ENCODE measurements around the gene NHLH2. TPM values are rescaled to one million over a fixed set of nuclear protein-coding genes. Genes with fewer than 3 reads are reported as not detected.

Gene NHLH2
- total RNA-seq, 6 experiments from 2014 or later = not detected

- WGBS (ENCODE audit: insufficient coverage, low coverage, low lambda C conversion rate, missing lambda C conversion rate) = 25% methylated on average over 1 of the region's 1 CpG
- no peak overlapping the region for H3K4me3 ChIP-seq
- ATAC-seq = no peak
- no peak for DNase-seq
- H3K27me3 ChIP-seq = peaks cover 0 to 4% of the 10 kb centered on the region in 2 donors
- no peaks in the 10 kb centered on the region for H3K9me3 ChIP-seq
- no peak for TF ChIP-seq POLR2A (IDR thresholded peaks at IDR 0.05)
- TF ChIP-seq, protein P1, sequence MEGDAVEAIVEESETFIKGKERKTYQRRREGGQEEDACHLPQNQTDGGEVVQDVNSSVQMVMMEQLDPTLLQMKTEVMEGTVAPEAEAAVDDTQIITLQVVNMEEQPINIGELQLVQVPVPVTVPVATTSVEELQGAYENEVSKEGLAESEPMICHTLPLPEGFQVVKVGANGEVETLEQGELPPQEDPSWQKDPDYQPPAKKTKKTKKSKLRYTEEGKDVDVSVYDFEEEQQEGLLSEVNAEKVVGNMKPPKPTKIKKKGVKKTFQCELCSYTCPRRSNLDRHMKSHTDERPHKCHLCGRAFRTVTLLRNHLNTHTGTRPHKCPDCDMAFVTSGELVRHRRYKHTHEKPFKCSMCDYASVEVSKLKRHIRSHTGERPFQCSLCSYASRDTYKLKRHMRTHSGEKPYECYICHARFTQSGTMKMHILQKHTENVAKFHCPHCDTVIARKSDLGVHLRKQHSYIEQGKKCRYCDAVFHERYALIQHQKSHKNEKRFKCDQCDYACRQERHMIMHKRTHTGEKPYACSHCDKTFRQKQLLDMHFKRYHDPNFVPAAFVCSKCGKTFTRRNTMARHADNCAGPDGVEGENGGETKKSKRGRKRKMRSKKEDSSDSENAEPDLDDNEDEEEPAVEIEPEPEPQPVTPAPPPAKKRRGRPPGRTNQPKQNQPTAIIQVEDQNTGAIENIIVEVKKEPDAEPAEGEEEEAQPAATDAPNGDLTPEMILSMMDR (IDR thresholded peaks at IDR 0.05) = no peak
- H3K36me3 ChIP-seq = no peaks in the 10 kb centered on the region
- H3K27ac ChIP-seq = no peak overlapping the region
- H3K4me1 ChIP-seq = no peaks in the 10 kb centered on the region
- intact Hi-C loops (cut with DNase I) = no loop called here
Observed at GRCh38 chr1:115847787-115848186, 6.9 kb upstream of the NHLH2 start.

GRCh38 chr1:115842948-115843347, 2.0 kb upstream of the NHLH2 start:
- peaks cover 0 to 19% (median 3%) of the 10 kb centered on the region in 4 donors for H3K4me1 ChIP-seq
- no peak for TF ChIP-seq POLR2A (IDR thresholded peaks at IDR 0.05)
- TF ChIP-seq, protein P1 (IDR thresholded peaks at IDR 0.05) = no peak
- no peaks in the 10 kb centered on the region for H3K9me3 ChIP-seq
- WGBS (ENCODE audit: insufficient coverage, low coverage, low lambda C conversion rate, missing lambda C conversion rate) = 44% methylated on average over 1 of the region's 1 CpG
- ATAC-seq (no peak), DNase-seq (no peak)
- peaks cover 10 to 31% of the 10 kb centered on the region in 2 donors for H3K27me3 ChIP-seq
- no peak overlapping the region for H3K27ac ChIP-seq
- intact Hi-C loops (cut with DNase I) = no loop called here
- no peak overlapping the region for H3K4me3 ChIP-seq
- no peaks in the 10 kb centered on the region for H3K36me3 ChIP-seq

- ATAC-seq (no peak), DNase-seq (no peak)
- no peak for TF ChIP-seq POLR2A (IDR thresholded peaks at IDR 0.05)
- TF ChIP-seq, protein P1 (IDR thresholded peaks at IDR 0.05) = no peak
- no peak overlapping the region for H3K27ac ChIP-seq
- no peaks in the 10 kb centered on the region for H3K36me3 ChIP-seq
- H3K4me1 ChIP-seq = peaks cover 0 to 21% (median 3%) of the 10 kb centered on the region in 4 donors
- intact Hi-C loops (cut with DNase I) = no loop called here
- peak overlapping the region in 1 of 3 donors; percentile 0 for H3K4me3 ChIP-seq
- no peaks in the 10 kb centered on the region for H3K9me3 ChIP-seq
- WGBS (ENCODE audit: insufficient coverage, low coverage, low lambda C conversion rate, missing lambda C conversion rate) = 4% methylated on average over 17 of the region's 23 CpGs
- H3K27me3 ChIP-seq = peaks cover 16 to 33% of the 10 kb centered on the region in 2 donors
Observed at GRCh38 chr1:115839679-115840237, 1.2 kb downstream of the NHLH2 start.

DNA sequence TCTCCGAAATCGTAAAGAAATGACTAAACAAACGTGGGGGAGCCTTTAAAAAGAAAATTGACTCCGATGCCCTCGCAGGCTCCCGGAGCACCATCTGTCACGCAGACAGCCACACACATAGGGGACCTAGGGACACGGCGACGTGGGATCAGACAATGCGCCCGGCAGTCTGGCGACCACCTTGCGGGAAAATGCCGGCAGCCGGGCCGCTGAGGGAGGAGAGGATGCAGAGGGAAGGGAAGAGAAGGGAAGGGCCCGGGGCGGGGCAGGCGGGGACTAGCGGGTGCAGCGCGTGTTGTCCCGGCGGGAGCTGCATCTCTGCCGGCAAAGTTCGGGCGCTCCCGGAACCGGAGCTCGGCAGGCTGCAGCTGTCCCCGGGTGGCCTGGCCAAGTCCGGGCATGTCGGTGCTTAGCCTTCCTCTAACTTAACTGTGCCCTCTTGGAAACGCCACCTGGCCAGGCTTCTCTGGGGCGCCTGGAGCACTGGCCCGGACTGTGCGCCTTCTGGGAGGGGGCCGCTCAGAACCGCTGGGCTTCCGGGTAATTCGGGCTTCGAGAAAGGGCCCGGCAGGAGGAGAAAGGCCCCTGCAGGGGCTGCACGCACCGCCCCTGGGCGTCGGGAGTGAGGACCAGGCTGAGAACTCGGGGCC, 1.8 kb downstream of the NHLH2 start:
- DNase-seq = peak in 2 of 3 donors; percentile 24 to 60
- ATAC-seq = peak; percentile 29 to 58 (median 38)
- no peaks in the 10 kb centered on the region for H3K36me3 ChIP-seq
- intact Hi-C loops (cut with DNase I) = no loop called here
- 2% methylated on average over 22 of the region's 49 CpGs for WGBS (ENCODE audit: insufficient coverage, low coverage, low lambda C conversion rate, missing lambda C conversion rate)
- H3K27me3 ChIP-seq = peaks cover 16 to 33% of the 10 kb centered on the region in 2 donors
- no peak overlapping the region for H3K27ac ChIP-seq
- H3K4me3 ChIP-seq = peak overlapping the region in 2 of 3 donors; percentile 0 to 7
- TF ChIP-seq POLR2A (IDR thresholded peaks at IDR 0.05) = no peak
- TF ChIP-seq, protein P1 (IDR thresholded peaks at IDR 0.05) = no peak
- no peaks in the 10 kb centered on the region for H3K9me3 ChIP-seq
- H3K4me1 ChIP-seq = peaks cover 0 to 21% (median 3%) of the 10 kb centered on the region in 4 donors

All from right lobe of liver (tissue), 6 donors.